GM23338 (cell line): ENCODE measurements around the gene C1QTNF1. TPM values are rescaled to one million over a fixed set of nuclear protein-coding genes. Genes with fewer than 3 reads are reported as not detected.

Experiments used
- ATAC-seq: fragments of 200-7000 bp; cut with Tn5 transposase; 3 replicates; pipeline ENCODE4 v1.9.1; 2020
- DNase-seq: peaks from one replicate; pipeline ENCODE4 v3.0.0-alpha.2; 2015; ENCODE audit warnings: low spot score
- H2AFZ ChIP-seq: fragments of 200-600 bp; sonication (generic); 2 replicates; pipeline ENCODE4 v1.8.0; 2016; ENCODE audit warnings: antibody characterized with exemption, mild to moderate bottlenecking, moderate library complexity
- H3F3A ChIP-seq: fragments of 200-600 bp; sonication (generic); replicated peaks from 2 replicates; pipeline ENCODE4 v1.8.0; 2017; ENCODE audit warnings: antibody characterized with exemption, mixed run types, low read depth
- H3K27ac ChIP-seq: fragments of 200-600 bp; sonication (generic); 2 replicates; pipeline ENCODE4 v1.6.1; 2016; ENCODE audit warnings: low read depth
- H3K27me3 ChIP-seq: fragments of 200-600 bp; sonication (generic); 2 replicates; pipeline ENCODE4 v1.8.0; 2016; ENCODE audit warnings: mild to moderate bottlenecking, mixed run types, moderate library complexity; ENCODE audit not compliant: insufficient read depth
- H3K36me3 ChIP-seq: fragments of 200-600 bp; sonication (generic); 2 replicates; pipeline ENCODE4 v1.8.0; 2016; ENCODE audit warnings: mild to moderate bottlenecking; ENCODE audit not compliant: insufficient read depth
- H3K4me1 ChIP-seq: fragments of 200-600 bp; sonication (generic); 2 replicates; pipeline ENCODE4 v1.8.0; 2016; ENCODE audit warnings: mild to moderate bottlenecking, moderate library complexity; ENCODE audit not compliant: insufficient read depth
- H3K4me2 ChIP-seq: fragments of 200-600 bp; sonication (generic); 2 replicates; pipeline ENCODE4 v1.7.1; 2017; ENCODE audit warnings: mixed run types
- H3K4me3 ChIP-seq: fragments of 200-600 bp; sonication (generic); 2 replicates; pipeline ENCODE4 v1.6.1; 2016; ENCODE audit warnings: mixed run types
- H3K79me2 ChIP-seq: fragments of 200-600 bp; sonication (generic); replicated peaks from 2 replicates; pipeline ENCODE4 v1.8.0; 2017; ENCODE audit warnings: mild to moderate bottlenecking; ENCODE audit not compliant: insufficient read depth
- H3K9me2 ChIP-seq: fragments of 200-600 bp; sonication (generic); 2 replicates; pipeline ENCODE4 v1.8.0; 2017; ENCODE audit not compliant: insufficient read depth
- H4K20me1 ChIP-seq: fragments of 200-600 bp; sonication (generic); replicated peaks from 2 replicates; pipeline ENCODE4 v1.8.0; 2017; ENCODE audit warnings: mild to moderate bottlenecking; ENCODE audit not compliant: insufficient read depth
- H3K27ac Mint-ChIP-seq: 2 replicates; pipeline ENCODE4 v1.8.0; 2020; ENCODE audit warnings: inconsistent platforms, mild to moderate bottlenecking, moderate library complexity, mixed read lengths
- H3K27me3 Mint-ChIP-seq: 3 replicates; pipeline ENCODE4 v1.8.0; 2022; ENCODE audit warnings: low read depth, mild to moderate bottlenecking, moderate library complexity, mixed read lengths, inconsistent platforms; ENCODE audit not compliant: insufficient read depth, poor library complexity
- H3K36me3 Mint-ChIP-seq: 3 replicates; pipeline ENCODE4 v1.8.0; 2021; ENCODE audit warnings: low read depth, mild to moderate bottlenecking, inconsistent platforms, moderate library complexity, mixed read lengths
- H3K4me1 Mint-ChIP-seq: 3 replicates; pipeline ENCODE4 v1.8.0; 2020; ENCODE audit warnings: mild to moderate bottlenecking, inconsistent platforms, mixed read lengths
- H3K4me3 Mint-ChIP-seq: 3 replicates; pipeline ENCODE4 v1.8.0; 2021; ENCODE audit warnings: moderate library complexity, mild to moderate bottlenecking, inconsistent platforms, mixed read lengths
- H3K9me3 Mint-ChIP-seq: 3 replicates; pipeline ENCODE4 v1.8.0; 2020; ENCODE audit warnings: moderate library complexity, mild to moderate bottlenecking, inconsistent platforms, mixed read lengths
- CREB1 ChIP-seq: fragments of 250-450 bp; sonication (Bioruptor Pico); IDR thresholded peaks from 2 replicates; pipeline ENCODE4 v1.5.0; 2020; ENCODE audit warnings: low read depth, mild to moderate bottlenecking, moderate library complexity
- CTCF ChIP-seq, 2 experiments: fragments of 200-600 bp in 1 of 2; sonication (generic) in 1 of 2; conservative IDR thresholded peaks; 2 replicates each; pipeline versions ENCODE4 v1.5.1 to v1.6.1; 2016 to 2017; ENCODE audit warnings: antibody characterized with exemption in 2 of 2, low read depth in 2 of 2, mild to moderate bottlenecking in 2 of 2, moderate library complexity in 1 of 2
- ETS1 ChIP-seq: IDR thresholded peaks from 2 replicates; pipeline ENCODE4 v1.6.1; 2016; ENCODE audit warnings: antibody characterized with exemption
- EZH2 ChIP-seq: fragments of 200-600 bp; sonication (generic); IDR thresholded peaks from one replicate; pipeline ENCODE4 v1.8.0; 2017; ENCODE audit warnings: antibody characterized with exemption, mild to moderate bottlenecking, low read depth; ENCODE audit not compliant: unreplicated experiment
- EZH2phosphoT487 ChIP-seq: fragments of 200-600 bp; sonication (generic); IDR thresholded peaks from one replicate; pipeline ENCODE4 v1.8.1; 2018; ENCODE audit warnings: antibody characterized with exemption; ENCODE audit not compliant: unreplicated experiment
- JUNB ChIP-seq: IDR thresholded peaks from one replicate; pipeline ENCODE4 v1.6.1; 2016; ENCODE audit warnings: antibody characterized with exemption; ENCODE audit not compliant: unreplicated experiment
- NANOG ChIP-seq: IDR thresholded peaks from 2 replicates; pipeline ENCODE4 v1.6.1; 2016; ENCODE audit warnings: antibody characterized with exemption, borderline replicate concordance
- POLR2AphosphoS5 ChIP-seq: IDR thresholded peaks from 2 replicates; pipeline ENCODE4 v1.6.1; 2016; ENCODE audit warnings: antibody characterized with exemption, low read depth
- STAT1 ChIP-seq: IDR thresholded peaks from one replicate; pipeline ENCODE4 v1.6.1; 2016; ENCODE audit warnings: antibody characterized with exemption; ENCODE audit not compliant: unreplicated experiment
- ZNF114 ChIP-seq: fragments of 250-450 bp; sonication (Bioruptor Pico); IDR thresholded peaks from 2 replicates; pipeline ENCODE4 v1.5.0; 2020; ENCODE audit warnings: mild to moderate bottlenecking, moderate library complexity
- ZNF331 ChIP-seq: fragments of 250-450 bp; sonication (Bioruptor Pico); IDR thresholded peaks from 2 replicates; pipeline ENCODE4 v1.5.0; 2020; ENCODE audit warnings: low read depth, mild to moderate bottlenecking, moderate library complexity
- ZNF462 ChIP-seq: fragments of 250-450 bp; sonication (Bioruptor Pico); IDR thresholded peaks from 2 replicates; pipeline ENCODE4 v1.5.0; 2020; ENCODE audit warnings: mild to moderate bottlenecking, moderate library complexity
- polyA plus RNA-seq: library from polyadenylated mRNA; unstranded; fragments of >200 nt; fragmentation: Nextera tagmentation; extraction: Ambion mirVana; gene quantifications from 2 replicates; pipeline ENCODE4 v1.2.1, GENCODE V29; 2016
- total RNA-seq: library from RNA; depleted of rRNA; stranded (reverse); fragments of >200 nt; shearing (Covaris generic); gene quantifications from 2 replicates; pipeline ENCODE4 v1.2.3, GENCODE V29; 2014
- TF ChIP-seq, protein P1 (sequence below): IDR thresholded peaks from one replicate; pipeline ENCODE4 v1.6.1; 2018; ENCODE audit warnings: antibody characterized with exemption; ENCODE audit not compliant: unreplicated experiment

C1QTNF1 gene
- total and polyA plus RNA-seq, 2 experiments from 2014 or later = 1.1 to 1.9 TPM

- Mint-ChIP-seq H3K36me3 (peaks cover 21% of the 10 kb centered on the region), H3K4me1 (peaks cover 6% of the 10 kb centered on the region), H3K27me3 (peaks cover 59% of the 10 kb centered on the region), H3K9me3 (peaks cover 2% of the 10 kb centered on the region; the same call in 1 of the 3 replicates), H3K27ac (no peak overlapping the region), H3K4me3 (no peak overlapping the region)
- no peak for TF ChIP-seq CREB1 (CRISPR knock-in tag)
- TF ChIP-seq ZNF331 (CRISPR knock-in tag) = no peak
- no peak for TF ChIP-seq ZNF462 (CRISPR knock-in tag)
- TF ChIP-seq EZH2phosphoT487 = no peak
- TF ChIP-seq CTCF (conservative IDR thresholded peaks at IDR 0.05; ENCODE audit: low read depth in 2 of 2) = no peak
- TF ChIP-seq, protein P1, sequence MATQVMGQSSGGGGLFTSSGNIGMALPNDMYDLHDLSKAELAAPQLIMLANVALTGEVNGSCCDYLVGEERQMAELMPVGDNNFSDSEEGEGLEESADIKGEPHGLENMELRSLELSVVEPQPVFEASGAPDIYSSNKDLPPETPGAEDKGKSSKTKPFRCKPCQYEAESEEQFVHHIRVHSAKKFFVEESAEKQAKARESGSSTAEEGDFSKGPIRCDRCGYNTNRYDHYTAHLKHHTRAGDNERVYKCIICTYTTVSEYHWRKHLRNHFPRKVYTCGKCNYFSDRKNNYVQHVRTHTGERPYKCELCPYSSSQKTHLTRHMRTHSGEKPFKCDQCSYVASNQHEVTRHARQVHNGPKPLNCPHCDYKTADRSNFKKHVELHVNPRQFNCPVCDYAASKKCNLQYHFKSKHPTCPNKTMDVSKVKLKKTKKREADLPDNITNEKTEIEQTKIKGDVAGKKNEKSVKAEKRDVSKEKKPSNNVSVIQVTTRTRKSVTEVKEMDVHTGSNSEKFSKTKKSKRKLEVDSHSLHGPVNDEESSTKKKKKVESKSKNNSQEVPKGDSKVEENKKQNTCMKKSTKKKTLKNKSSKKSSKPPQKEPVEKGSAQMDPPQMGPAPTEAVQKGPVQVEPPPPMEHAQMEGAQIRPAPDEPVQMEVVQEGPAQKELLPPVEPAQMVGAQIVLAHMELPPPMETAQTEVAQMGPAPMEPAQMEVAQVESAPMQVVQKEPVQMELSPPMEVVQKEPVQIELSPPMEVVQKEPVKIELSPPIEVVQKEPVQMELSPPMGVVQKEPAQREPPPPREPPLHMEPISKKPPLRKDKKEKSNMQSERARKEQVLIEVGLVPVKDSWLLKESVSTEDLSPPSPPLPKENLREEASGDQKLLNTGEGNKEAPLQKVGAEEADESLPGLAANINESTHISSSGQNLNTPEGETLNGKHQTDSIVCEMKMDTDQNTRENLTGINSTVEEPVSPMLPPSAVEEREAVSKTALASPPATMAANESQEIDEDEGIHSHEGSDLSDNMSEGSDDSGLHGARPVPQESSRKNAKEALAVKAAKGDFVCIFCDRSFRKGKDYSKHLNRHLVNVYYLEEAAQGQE = no peak
- TF ChIP-seq EZH2 = no peak
- no peak for TF ChIP-seq ETS1
- TF ChIP-seq ZNF114 (CRISPR knock-in tag) = no peak
- TF ChIP-seq JUNB = no peak
- no peak for TF ChIP-seq POLR2AphosphoS5
- TF ChIP-seq STAT1 = no peak
- TF ChIP-seq NANOG = no peak
- no peaks in the 10 kb centered on the region for H3K9me2 ChIP-seq
- H3K4me3 ChIP-seq = no peak overlapping the region
- ATAC-seq = no peak
- H3K4me2 ChIP-seq = no peak overlapping the region
- no peak for DNase-seq
- H3F3A ChIP-seq = peaks cover 4% of the 10 kb centered on the region; the same call in 1 of the 2 replicates
- H2AFZ ChIP-seq = no peak overlapping the region
- no peak overlapping the region for H3K27ac ChIP-seq
- H4K20me1 ChIP-seq = peaks cover 34% of the 10 kb centered on the region
- peaks cover 18% of the 10 kb centered on the region for H3K79me2 ChIP-seq
- peaks cover 46% of the 10 kb centered on the region for H3K27me3 ChIP-seq
- H3K36me3 ChIP-seq = no peaks in the 10 kb centered on the region
- no peaks in the 10 kb centered on the region for H3K4me1 ChIP-seq
Observed at GRCh38 chr17:79002291-79002690, 21.7 kb upstream of the C1QTNF1 start.
